Hematopoietic multipotent progenitor cell treated with erythropoietin and hydrocortisone succinate and interleukin-3 and kit ligand, for 8 days (in vitro differentiated cells): Measurements from ENCODE around the gene EVPLL.
"Not testable (repeated sequence)": the region's sequence is repeated elsewhere in the genome, so short reads cannot be mapped to it uniquely, and the experiment has no call there.

Source experiments
- DNase-seq: peaks from one replicate; pipeline ENCODE4 v3.0.0-alpha.2; 2015

Gene EVPLL

DNA sequence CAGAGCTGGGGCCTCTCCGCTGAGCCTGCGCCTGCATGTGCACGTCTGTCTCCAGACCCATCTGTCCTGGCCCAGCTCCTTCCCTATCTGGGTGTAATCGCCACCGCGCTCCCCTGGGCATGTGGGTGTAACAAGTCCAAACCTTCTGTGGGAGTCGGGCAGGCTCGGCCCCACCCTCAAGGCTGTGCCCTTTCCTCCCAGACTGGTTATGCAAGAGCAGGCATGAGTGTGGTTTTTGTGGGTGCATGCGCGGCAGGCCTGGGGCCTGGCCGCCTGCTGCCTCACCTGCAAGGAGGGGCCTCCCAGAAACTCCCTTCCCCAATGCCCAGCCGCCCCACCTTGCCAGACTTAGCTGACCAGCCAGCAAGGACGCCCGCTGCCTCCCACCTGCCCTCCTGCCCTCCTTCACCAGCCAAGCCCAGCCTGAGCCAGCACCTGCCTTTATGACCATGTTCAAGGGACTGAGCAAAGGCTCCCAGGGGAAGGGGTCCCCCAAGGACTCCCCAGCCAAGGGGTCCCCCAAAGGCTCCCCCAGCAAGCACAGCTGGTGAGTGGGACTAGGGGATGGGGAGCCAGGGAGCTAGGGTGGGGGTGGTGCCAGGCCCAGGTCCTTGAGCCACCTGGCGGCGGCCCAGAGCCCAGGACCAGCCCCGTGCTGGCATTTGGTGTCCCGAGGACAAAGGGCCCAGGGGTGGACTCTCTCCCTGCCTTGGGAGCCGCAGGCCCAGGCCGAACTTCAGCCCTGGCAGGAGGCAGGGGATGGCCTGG, at the start of gene EVPLL:
EVPLL (plus strand) TSS at position 342 of the 768 bp plus-strand sequence. CDS start 3,160 bp downstream, outside the sequence.
- peak; percentile 92 for DNase-seq

- DNase-seq = no peak
Observed at GRCh38 chr17:18328643-18329204, 48.9 kb upstream of the EVPLL start.

DNA sequence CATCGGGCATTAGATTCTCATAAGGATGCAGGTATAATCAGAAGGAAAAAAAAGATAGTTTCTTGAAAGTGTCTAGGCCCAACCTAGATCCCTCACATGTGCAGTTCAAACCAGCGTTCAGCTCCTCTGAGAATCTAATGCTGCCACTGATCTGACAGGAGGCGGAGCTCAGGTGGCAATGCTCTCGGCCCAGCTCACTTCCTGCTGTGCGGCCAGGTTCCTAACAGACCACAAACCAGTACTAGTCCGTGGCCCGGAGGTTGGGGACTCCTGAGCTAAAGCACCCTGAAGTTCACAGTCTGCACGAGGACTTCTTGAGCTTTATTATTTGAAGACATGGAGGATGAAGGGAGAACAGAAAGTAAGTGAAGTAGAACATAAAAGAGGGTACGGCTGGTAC, 45.7 kb upstream of the EVPLL start:
- no peak for DNase-seq

- no peak for DNase-seq
Observed at GRCh38 chr17:18332909-18333489, 44.6 kb upstream of the EVPLL start.

GRCh38 chr17:18338158-18338557, 39.4 kb upstream of the EVPLL start:
- DNase-seq = not testable (repeated sequence)

GRCh38 chr17:18339933-18340332, 37.6 kb upstream of the EVPLL start:
- DNase-seq = no peak

- DNase-seq = no peak
Observed at GRCh38 chr17:18344021-18344420, 33.6 kb upstream of the EVPLL start.

- DNase-seq = no peak
Observed at GRCh38 chr17:18353541-18353940, 24.0 kb upstream of the EVPLL start.

- DNase-seq = no peak
Observed at GRCh38 chr17:18356624-18357023, 21.0 kb upstream of the EVPLL start.

- no peak for DNase-seq
Observed at GRCh38 chr17:18360518-18360917, 17.1 kb upstream of the EVPLL start.

DNA sequence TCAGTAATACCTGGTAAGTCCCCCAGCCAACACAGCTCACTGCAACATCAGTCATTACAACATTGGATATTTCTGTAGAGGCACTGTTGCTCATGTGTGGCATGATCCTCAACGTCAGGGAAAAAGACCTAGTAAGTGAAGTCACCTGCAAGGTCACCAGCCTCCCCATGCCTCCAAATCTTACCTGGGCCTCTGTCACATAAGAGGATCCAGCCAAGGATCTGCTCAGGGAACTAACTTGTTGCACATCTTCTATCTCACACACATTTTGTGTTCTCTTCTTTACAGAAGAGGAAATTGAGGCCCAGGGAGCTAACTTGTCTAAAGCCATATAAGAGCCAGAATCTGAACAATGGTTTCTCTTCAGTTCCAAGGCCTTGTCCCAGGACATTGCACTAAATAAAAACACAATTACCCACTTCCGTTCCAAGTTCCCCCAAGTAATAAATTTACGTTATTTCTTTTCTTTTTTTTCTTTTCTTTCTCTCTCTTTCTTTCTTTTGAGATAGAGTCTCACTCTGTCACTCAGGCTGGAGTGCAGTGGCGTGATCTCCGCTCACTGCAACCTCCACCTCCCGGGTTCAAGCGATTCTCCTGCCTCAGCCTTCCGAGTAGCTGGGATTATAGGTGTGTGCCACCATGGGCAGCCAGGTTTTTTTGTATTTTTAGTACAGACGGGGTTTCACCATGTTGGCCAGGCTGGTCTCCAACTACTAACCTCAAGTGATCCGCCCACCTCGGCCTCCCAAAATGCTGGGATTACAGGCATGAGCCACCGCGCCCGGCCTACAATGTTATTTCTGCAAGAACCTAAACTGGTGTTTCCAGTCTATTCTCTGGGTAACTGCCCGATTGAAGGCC, 15.5 kb upstream of the EVPLL start:
- no peak for DNase-seq

- peak; percentile 45 for DNase-seq
Observed at GRCh38 chr17:18362698-18363100, 14.9 kb upstream of the EVPLL start.

DNA sequence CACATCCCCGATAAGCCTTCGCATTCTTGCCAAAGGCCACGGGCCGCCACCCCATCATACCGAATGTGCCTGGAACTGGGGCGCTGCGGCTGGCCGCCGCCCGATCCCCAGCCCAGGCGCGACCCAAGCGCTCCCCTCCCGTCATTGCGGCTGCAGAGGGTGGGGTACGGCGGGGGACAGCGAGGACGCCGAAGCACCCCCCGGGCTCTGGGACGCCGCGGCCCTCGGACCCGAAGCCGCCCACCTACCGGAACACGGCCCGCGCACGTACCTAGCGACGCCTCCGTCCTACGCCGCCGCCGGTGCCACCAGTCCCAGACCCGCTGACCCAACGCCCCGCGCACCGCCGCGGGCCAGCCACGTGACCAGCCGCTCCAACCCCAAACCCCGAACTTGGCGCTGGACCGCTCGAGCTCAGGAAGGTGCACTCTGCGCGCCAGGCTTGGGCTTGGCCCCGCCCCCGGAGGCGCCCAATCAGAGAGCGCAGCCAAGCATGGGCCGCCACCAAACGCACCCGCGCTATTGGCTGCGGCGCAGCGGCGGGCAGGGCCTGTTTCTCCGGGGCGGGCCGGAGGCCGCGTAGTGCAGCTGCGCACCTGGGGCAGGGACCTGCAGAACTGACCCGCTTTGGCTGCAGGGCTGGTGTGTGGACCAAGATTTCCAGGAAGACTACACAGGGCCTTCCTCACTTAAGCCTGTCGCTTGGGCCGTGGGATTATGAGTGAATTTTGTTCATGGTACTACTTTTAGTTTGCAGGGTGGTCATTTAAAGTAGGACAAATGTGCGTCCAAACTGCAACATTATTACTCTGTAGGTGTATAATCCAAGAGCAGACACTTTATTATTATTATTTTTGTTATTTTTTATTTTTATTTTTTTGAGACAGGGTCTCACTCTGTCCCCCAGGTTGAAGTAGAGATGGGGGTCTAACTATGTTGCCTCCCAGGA, 14.2 kb upstream of the EVPLL start, which contains the start of gene SHMT1:
SHMT1 (minus strand) TSS at position 450 of the 949 bp plus-strand sequence. CDS start 7,569 bp downstream, outside the sequence.
- DNase-seq = peak; percentile 95

DNA sequence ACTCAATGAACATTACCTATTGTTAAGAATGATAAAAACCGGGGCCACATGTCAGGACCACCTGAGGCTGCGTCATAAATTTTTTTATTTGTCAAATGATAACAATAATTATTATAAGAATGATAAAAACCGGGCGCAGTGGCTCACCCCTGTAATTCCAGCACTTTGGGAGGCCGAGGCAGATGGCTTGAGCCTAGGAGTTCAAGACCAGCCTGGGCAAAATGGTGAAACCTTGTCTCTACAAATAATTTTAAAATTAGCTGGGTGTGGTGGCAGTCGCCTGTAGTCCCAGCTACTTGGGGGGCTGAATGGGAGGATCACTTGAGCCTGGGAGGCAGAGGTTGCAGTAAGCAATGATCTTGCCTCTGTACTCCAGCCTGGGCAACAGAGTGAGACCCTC, 13.4 kb upstream of the EVPLL start:
- DNase-seq = no peak

DNA sequence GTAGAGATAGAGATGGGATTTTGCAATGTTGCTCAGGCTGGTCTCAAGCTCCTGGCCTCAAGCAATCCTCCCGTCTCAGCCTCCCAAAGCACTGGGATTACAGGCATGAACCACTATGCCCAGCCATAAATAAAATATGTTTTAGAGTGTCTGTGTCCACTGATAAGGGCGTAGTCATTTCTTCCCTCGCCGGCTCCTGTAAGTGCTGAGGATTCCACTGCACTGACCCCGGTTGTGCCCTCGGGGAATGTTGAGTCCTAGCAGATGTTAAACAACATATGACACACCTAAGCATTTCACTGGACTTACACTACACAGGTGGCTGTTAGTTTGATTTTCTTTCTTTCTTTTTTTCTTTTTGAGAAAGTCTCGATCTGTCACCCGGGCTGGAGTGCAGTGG, 8.6 kb upstream of the EVPLL start:
- peak; percentile 55 for DNase-seq

DNA sequence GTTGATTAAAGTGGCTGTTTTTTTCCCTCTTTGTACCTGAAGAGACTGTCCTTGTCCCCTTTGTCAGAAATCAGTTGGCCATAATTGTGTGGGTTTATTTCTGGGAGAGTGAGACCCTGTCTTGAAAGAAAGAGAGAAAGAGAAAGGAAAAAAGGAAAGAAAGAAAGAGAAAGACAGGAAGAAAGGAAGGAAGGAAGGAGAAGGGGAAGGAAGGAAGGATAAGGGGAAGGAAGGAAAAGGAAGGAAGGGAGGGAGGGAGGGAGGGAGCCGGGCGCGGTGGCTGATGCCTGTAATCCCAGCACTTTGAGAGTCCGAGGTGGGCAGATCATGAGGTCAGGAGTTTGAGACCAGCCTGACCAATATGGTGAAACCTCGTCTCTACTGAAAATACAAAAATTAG, 6.8 kb upstream of the EVPLL start:
- DNase-seq = no peak

- peak; percentile 57 for DNase-seq
Observed at GRCh38 chr17:18371455-18371854, 6.1 kb upstream of the EVPLL start.

- peak; percentile 60 for DNase-seq
Observed at GRCh38 chr17:18373181-18373580, 4.4 kb upstream of the EVPLL start.

GRCh38 chr17:18374216-18374615, 3.4 kb upstream of the EVPLL start:
- DNase-seq = no peak

- DNase-seq = no peak
Observed at GRCh38 chr17:18378205-18378505, 577 bp downstream of the EVPLL start.

GRCh38 chr17:18378614-18379013, 1.0 kb downstream of the EVPLL start:
- not testable (repeated sequence) for DNase-seq
